ENCODE measurements around the gene RARS2.

GRCh38 chr6:87483929-87484328 lies 105.9 kb downstream of the RARS2 start:
- no peak for TF ChIP-seq EZH2 (IDR thresholded peaks at IDR 0.05; ENCODE audit: borderline replicate concordance, low read length)
- TF ChIP-seq CTCF (IDR thresholded peaks at IDR 0.05; ENCODE audit: low read length), result peak; percentile 59
